HEK293T (cell line): ENCODE data around the gene PDZD2.

Experiments
- CTCF ChIA-PET: fragments of 350-600 bp; formaldehyde crosslinking; extraction: SDS; loops from one replicate; lab custom pipeline; 2021; ENCODE audit warnings: antibody characterized with exemption, inconsistent platforms; lab: Yijun Ruan, JAX
- POLR2A ChIA-PET: fragments of 350-600 bp; formaldehyde crosslinking; extraction: SDS; loops from one replicate; lab custom pipeline; 2020; ENCODE audit warnings: antibody characterized with exemption, inconsistent platforms; lab: Yijun Ruan, JAX
- DNase-seq: peaks from one replicate; pipeline ENCODE4 v3.0.0; 2012; ENCODE audit warnings: mixed read lengths; ENCODE audit errors: extremely low spot score
- ARNT ChIP-seq: fragments of 450-650 bp; IDR thresholded peaks from 2 replicates; pipeline ENCODE4 v1.6.1; 2017; ENCODE audit warnings: mild to moderate bottlenecking
- BHLHE40 ChIP-seq: fragments of 450-650 bp; IDR thresholded peaks from 2 replicates; pipeline ENCODE4 v1.6.1; 2016; ENCODE audit warnings: mild to moderate bottlenecking, moderate library complexity, borderline replicate concordance
- CTBP1 ChIP-seq: fragments of 450-650 bp; IDR thresholded peaks from 2 replicates; pipeline ENCODE4 v1.6.1; 2016; ENCODE audit warnings: borderline replicate concordance
- ELF4 ChIP-seq: fragments of 450-650 bp; IDR thresholded peaks from 2 replicates; pipeline ENCODE4 v1.6.1; 2017; ENCODE audit warnings: antibody characterized with exemption
- FOXA1 ChIP-seq: fragments of 450-650 bp; IDR thresholded peaks from 2 replicates; pipeline ENCODE4 v1.6.1; 2016; ENCODE audit warnings: mild to moderate bottlenecking
- FOXK2 ChIP-seq: fragments of 450-650 bp; IDR thresholded peaks from 2 replicates; pipeline ENCODE4 v1.6.1; 2016; ENCODE audit warnings: mild to moderate bottlenecking
- FOXM1 ChIP-seq: fragments of 450-650 bp; IDR thresholded peaks from 2 replicates; pipeline ENCODE4 v1.6.1; 2017; ENCODE audit warnings: mild to moderate bottlenecking, borderline replicate concordance
- HDGF ChIP-seq: fragments of 450-650 bp; IDR thresholded peaks from 2 replicates; pipeline ENCODE4 v1.6.1; 2017; ENCODE audit warnings: antibody characterized with exemption, borderline replicate concordance
- L3MBTL2 ChIP-seq: fragments of 450-650 bp; conservative IDR thresholded peaks from 2 replicates; pipeline ENCODE4 v1.6.1; 2016; ENCODE audit warnings: mild to moderate bottlenecking
- LEF1 ChIP-seq: fragments of 450-650 bp; IDR thresholded peaks from 2 replicates; pipeline ENCODE4 v1.6.1; 2017; ENCODE audit warnings: mild to moderate bottlenecking, borderline replicate concordance
- NFRKB ChIP-seq: fragments of 450-650 bp; IDR thresholded peaks from 2 replicates; pipeline ENCODE4 v1.6.1; 2016; ENCODE audit warnings: mild to moderate bottlenecking, moderate library complexity
- SP1 ChIP-seq: fragments of 450-650 bp; IDR thresholded peaks from 2 replicates; pipeline ENCODE4 v1.6.1; 2017
- SUZ12 ChIP-seq: fragments of 450-650 bp; IDR thresholded peaks from 2 replicates; pipeline ENCODE4 v1.6.1; 2016; ENCODE audit warnings: mild to moderate bottlenecking
- TARDBP ChIP-seq: fragments of 450-650 bp; IDR thresholded peaks from 2 replicates; pipeline ENCODE4 v1.6.1; 2016
- ZNF384 ChIP-seq: fragments of 450-650 bp; IDR thresholded peaks from 2 replicates; pipeline ENCODE4 v1.6.1; 2016
- TF ChIP-seq, protein P1 (sequence below): fragments of 450-650 bp; IDR thresholded peaks from 2 replicates; pipeline ENCODE4 v1.6.1; 2016

Gene PDZD2

DNA sequence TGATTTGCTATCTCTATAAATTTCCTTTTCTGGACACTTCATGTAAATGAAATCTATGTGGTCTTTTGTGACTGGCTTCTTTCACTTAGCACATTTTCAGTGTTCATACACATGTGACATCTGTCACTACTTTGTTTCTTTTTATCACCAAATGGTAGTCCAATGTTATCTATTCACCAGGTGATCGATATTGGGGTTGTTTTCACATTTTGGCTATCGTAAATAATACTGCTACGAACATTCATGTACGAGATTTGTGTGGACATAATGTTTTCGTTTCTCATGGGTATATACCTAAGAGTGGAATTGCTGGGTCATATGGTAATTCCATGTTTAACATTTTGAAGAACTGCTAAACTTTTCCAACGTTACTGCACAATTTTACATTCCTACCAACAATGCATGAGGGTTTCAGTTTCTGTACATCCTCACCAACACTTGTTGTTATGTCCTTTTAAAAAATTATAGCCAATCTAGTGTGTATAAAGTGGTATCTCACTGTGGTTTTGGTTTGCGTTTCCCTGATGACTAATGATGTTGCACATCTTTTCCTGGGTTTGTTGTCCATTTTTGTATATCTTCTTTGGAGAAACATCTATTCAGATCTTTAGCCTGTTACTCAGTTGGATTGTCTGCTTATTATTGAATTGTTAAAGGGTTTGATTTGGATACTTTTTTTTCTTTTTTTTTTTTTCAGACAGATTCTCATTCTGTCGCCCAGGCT lies 263.0 kb downstream of the PDZD2 start:
- ChIA-PET POLR2A (no interaction called here), CTCF (no interaction called here)
- no peak for DNase-seq
- no peak for TF ChIP-seq TARDBP
- no peak for TF ChIP-seq FOXK2
- no peak for TF ChIP-seq NFRKB
- TF ChIP-seq FOXA1, result no peak

DNA sequence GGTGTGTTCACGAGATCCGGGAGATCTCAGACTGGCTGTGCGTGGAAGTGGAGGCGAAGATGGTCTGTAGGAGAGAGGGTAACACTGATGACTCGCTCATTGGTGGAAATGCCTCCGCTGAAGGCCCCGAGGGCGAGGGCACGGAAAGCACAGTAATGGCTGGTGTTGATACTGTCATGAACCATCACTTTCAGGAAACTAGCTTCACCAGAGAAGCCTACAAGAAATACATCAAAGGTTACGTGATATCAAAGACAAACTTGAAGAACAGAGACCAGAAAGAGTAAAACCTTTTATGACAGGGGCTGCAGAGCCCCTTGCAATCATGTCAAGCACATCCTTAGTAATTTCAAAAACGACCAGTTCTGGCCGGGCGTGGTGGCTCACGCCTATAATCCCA lies 269.5 kb downstream of the PDZD2 start:
- CTCF ChIA-PET, result no interaction called here
- DNase-seq, result no peak
- TF ChIP-seq SP1, result no peak
- TF ChIP-seq TARDBP, result no peak
- POLR2A ChIA-PET, result no interaction called here

DNA sequence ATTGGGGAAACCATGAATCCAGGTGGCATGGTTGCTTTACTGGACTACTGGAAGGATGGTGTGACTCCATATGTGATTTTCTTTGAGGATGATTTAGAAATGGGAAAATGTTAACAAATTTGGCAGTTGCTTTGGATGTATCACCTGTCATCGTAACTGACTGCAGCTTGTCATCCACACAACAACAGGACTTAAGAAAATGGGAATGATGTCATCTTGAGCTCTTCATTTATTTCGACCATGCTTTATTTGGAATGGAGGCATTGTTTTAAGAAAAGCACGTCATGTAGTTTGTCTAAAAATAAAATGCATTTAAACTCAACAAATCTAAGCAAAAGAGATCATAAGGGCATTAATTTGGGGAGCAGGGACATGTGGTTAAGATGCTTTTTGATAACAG lies 270.1 kb downstream of the PDZD2 start:
- POLR2A ChIA-PET, result no interaction called here
- no peak for TF ChIP-seq NFRKB
- TF ChIP-seq FOXM1, result no peak
- TF ChIP-seq SUZ12, result no peak
- TF ChIP-seq LEF1, result no peak
- no peak for TF ChIP-seq SP1
- no peak for TF ChIP-seq BHLHE40
- TF ChIP-seq L3MBTL2, result no peak
- TF ChIP-seq, protein P1, sequence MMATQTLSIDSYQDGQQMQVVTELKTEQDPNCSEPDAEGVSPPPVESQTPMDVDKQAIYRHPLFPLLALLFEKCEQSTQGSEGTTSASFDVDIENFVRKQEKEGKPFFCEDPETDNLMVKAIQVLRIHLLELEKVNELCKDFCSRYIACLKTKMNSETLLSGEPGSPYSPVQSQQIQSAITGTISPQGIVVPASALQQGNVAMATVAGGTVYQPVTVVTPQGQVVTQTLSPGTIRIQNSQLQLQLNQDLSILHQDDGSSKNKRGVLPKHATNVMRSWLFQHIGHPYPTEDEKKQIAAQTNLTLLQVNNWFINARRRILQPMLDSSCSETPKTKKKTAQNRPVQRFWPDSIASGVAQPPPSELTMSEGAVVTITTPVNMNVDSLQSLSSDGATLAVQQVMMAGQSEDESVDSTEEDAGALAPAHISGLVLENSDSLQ, result no peak
- no peak for TF ChIP-seq ELF4
- TF ChIP-seq HDGF, result no peak
- no peak for TF ChIP-seq FOXA1
- no peak for TF ChIP-seq CTBP1
- no peak for TF ChIP-seq TARDBP
- no peak for TF ChIP-seq FOXK2
- TF ChIP-seq ARNT, result no peak
- CTCF ChIA-PET, result no interaction called here
- DNase-seq, result no peak

DNA sequence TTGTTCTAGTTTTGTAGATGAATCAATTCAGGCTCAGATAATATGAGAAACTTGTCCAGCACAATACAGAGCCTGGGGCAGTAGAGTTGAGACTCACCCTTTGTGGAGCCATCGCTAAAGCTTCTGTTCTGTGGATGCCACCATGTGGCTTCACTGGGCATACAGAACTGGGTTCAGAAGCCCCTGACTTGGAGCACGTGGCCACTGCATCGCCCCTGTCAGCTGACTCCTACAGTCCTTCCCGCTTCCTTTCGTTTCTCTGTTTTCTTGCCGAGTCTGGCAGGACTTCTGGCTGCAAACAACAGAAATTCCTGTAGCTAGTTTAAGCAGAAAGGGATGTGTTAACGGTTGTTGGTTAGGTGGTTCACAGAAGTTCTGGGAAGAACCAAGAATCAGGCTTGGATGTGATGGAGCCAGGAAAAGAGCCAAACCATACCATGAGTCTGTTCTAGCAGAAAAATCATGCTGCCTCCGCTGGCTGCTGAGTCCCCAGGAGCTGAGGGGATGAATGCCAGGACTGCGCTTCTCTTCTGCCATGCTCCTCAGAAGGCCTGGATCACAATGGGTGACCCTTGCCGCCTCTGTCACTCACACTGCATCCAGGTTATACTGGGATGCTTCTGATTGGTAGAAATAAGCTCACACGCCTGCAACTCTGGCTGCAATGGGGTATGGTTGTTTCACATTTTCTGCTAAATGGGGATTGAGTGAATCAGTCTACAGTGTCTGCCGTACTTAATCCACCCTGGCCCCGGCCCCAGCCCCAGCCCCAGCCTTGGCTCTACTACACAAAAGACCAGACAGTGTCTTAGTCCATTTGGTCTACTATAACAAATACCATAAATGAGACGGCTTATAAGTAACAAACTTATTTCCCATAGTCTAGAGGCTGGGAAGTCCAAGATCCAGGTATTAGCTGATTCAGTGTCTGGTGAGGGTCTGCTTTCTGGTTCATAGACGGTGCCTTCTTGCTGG lies 272.6 kb downstream of the PDZD2 start:
- CTCF ChIA-PET, result no interaction called here
- DNase-seq, result no peak
- POLR2A ChIA-PET, result no interaction called here
- TF ChIP-seq ARNT (no peak), FOXM1 (no peak), BHLHE40 (no peak), HDGF (no peak)

DNA sequence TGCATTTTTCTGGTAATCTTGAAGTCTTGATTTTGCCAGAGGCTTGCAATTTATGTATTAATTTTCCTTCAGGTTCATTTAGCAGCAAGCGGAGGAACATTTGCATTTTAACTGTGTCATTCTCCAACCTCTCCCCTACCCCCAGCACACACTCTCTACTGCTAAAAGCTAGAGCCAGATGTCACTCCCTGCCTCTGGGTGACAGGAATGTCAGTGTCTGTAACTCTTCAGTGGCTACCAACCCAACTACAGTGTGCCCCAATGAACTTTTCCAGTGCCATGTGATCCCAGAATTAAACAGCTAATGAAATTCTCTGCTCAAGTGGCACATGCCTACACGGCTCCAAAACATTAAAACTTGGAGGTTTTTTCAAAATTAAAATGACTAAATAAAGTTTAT lies 274.9 kb downstream of the PDZD2 start:
- POLR2A ChIA-PET, result no interaction called here
- TF ChIP-seq FOXK2, result no peak
- DNase-seq, result no peak
- CTCF ChIA-PET, result no interaction called here

DNA sequence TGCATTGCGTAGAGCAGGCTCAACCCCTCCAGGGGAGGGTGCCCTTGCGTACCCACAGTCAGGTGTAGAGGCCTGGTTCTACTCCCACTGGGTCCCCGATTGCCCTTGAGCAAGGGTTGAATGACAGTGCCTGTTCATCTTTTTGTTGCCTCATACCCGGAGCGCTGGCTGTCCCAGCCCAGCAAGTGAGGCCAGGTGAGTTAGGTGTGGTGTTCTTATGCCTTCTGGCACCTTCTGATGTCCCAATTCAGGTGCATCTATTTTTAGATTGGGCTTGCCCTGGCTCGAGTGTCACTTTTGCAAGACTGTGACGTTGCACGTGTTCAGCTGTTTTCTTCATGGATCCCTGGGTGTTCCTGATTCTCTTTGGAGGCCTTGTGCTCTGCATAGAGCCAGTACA lies 277.4 kb downstream of the PDZD2 start:
- POLR2A ChIA-PET, result no interaction called here
- no peak for DNase-seq
- TF ChIP-seq NFRKB (no peak), ELF4 (no peak), TARDBP (no peak), CTBP1 (no peak), SUZ12 (no peak), ZNF384 (no peak), SP1 (no peak), BHLHE40 (no peak), FOXA1 (no peak)
- TF ChIP-seq, protein P1, result no peak
- CTCF ChIA-PET, result no interaction called here

DNA sequence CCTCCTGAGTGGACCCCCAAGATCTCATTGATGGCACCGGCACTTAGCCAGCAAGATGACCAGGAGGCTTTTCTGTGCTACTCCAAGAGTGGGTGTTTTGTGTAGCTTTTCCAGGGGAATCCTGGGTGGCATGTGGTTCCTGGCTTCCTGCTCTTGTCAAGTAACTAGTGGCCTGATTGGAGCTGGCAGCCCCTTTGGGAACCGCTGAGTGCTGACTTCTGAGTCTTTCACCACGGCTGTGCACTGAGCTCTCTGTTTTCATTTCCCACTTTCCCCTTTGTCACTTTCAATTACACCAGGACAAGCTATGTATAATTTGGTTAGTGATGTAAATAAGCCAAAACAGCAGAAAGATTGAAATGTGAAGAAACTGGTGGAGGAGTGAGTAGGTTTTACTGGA lies 279.8 kb downstream of the PDZD2 start:
- POLR2A ChIA-PET, result no interaction called here
- CTCF ChIA-PET, result interaction anchor here (0.6 to 0.7 kb wide), 4 partner anchors 11 to 953 kb away, joined by 3 to 4 read pairs (median 3); no protein-coding TSS in a partner anchor
- DNase-seq, result no peak
- TF ChIP-seq ARNT (no peak), BHLHE40 (no peak), LEF1 (no peak), HDGF (no peak), ZNF384 (no peak), CTBP1 (no peak), TARDBP (no peak)
